HepG2 (cell line): Measurements from ENCODE around the gene LEPROT. TPM values are rescaled to one million over a fixed set of nuclear protein-coding genes. Genes with fewer than 3 reads are reported as not detected.

Experiments used
- FLYWCH1 ChIP-seq: sonication (generic); formaldehyde crosslinking; IDR thresholded peaks from 2 replicates; pipeline ENCODE4 v1.8.1; 2023; ENCODE audit warnings: mild to moderate bottlenecking, missing genetic modification reagents
- FOXA1 ChIP-seq, 2 experiments: fragments of 450-650 bp in 1 of 2; sonication (generic) in 1 of 2; formaldehyde crosslinking in 1 of 2; IDR thresholded peaks; 2 replicates each; pipeline versions ENCODE4 v1.4.0 to v1.6.1; 2016 to 2020; ENCODE audit warnings: missing genetic modification reagents in 1 of 2
- FOXA3 ChIP-seq: IDR thresholded peaks from 2 replicates; pipeline ENCODE4 v1.6.1; 2016; ENCODE audit warnings: missing genetic modification reagents, missing compliant biosample characterization
- HINFP ChIP-seq: sonication (generic); formaldehyde crosslinking; IDR thresholded peaks from 2 replicates; pipeline ENCODE4 v1.4.0; 2020; ENCODE audit warnings: low read depth, mild to moderate bottlenecking, missing genetic modification reagents
- IKZF5 ChIP-seq: IDR thresholded peaks from 2 replicates; pipeline ENCODE4 v1.6.1; 2018; ENCODE audit warnings: missing genetic modification reagents, mild to moderate bottlenecking, missing compliant biosample characterization
- MBD4 ChIP-seq: IDR thresholded peaks from 2 replicates; pipeline ENCODE4 v1.6.1; 2012; ENCODE audit warnings: low read length, inconsistent platforms, borderline replicate concordance
- NFKB2 ChIP-seq: sonication (generic); formaldehyde crosslinking; IDR thresholded peaks from 2 replicates; pipeline ENCODE4 v1.4.0; 2020; ENCODE audit warnings: missing genetic modification reagents, borderline replicate concordance
- ONECUT2 ChIP-seq: sonication (generic); formaldehyde crosslinking; IDR thresholded peaks from 2 replicates; pipeline ENCODE4 v1.4.0; 2020; ENCODE audit warnings: missing genetic modification reagents
- PLSCR1 ChIP-seq: sonication (generic); formaldehyde crosslinking; IDR thresholded peaks from 2 replicates; pipeline ENCODE4 v1.5.0; 2020; ENCODE audit warnings: missing genetic modification reagents, mild to moderate bottlenecking, borderline replicate concordance
- POGZ ChIP-seq: sonication (generic); formaldehyde crosslinking; IDR thresholded peaks from 2 replicates; pipeline ENCODE4 v1.4.0; 2020; ENCODE audit warnings: mild to moderate bottlenecking, missing genetic modification reagents
- RFX1 ChIP-seq: fragments of 450-650 bp; IDR thresholded peaks from 2 replicates; pipeline ENCODE4 v1.6.1; 2017
- SIX4 ChIP-seq: sonication (generic); formaldehyde crosslinking; IDR thresholded peaks from 2 replicates; pipeline ENCODE4 v1.4.0; 2020; ENCODE audit warnings: missing genetic modification reagents
- SOX6 ChIP-seq, 2 experiments: fragments of 450-650 bp in 1 of 2; sonication (generic) in 1 of 2; formaldehyde crosslinking in 1 of 2; IDR thresholded peaks; 2 replicates each; pipeline versions ENCODE4 v1.4.0 to v1.6.1; 2017 to 2020; ENCODE audit warnings: antibody characterized with exemption in 1 of 2, mild to moderate bottlenecking in 1 of 2, missing genetic modification reagents in 1 of 2
- TMF1 ChIP-seq: sonication (generic); formaldehyde crosslinking; IDR thresholded peaks from 2 replicates; pipeline ENCODE4 v1.8.1; 2022; ENCODE audit warnings: low read depth, missing genetic modification reagents
- ZBTB8A ChIP-seq: sonication (generic); formaldehyde crosslinking; IDR thresholded peaks from 2 replicates; pipeline ENCODE4 v1.4.0; 2020; ENCODE audit warnings: mild to moderate bottlenecking, low read depth, missing genetic modification reagents, borderline replicate concordance
- ZKSCAN1 ChIP-seq: fragments of 150-350 bp; IDR thresholded peaks from 2 replicates; pipeline ENCODE4 v1.6.1; 2014; ENCODE audit warnings: low read length
- ZNF124 ChIP-seq: sonication (generic); formaldehyde crosslinking; IDR thresholded peaks from 2 replicates; pipeline ENCODE4 v1.4.0; 2020; ENCODE audit warnings: missing genetic modification reagents
- ZNF143 ChIP-seq: sonication (generic); formaldehyde crosslinking; IDR thresholded peaks from 2 replicates; pipeline ENCODE4 v1.4.0; 2020; ENCODE audit warnings: missing genetic modification reagents
- ZNF549 ChIP-seq: sonication (generic); formaldehyde crosslinking; IDR thresholded peaks from 2 replicates; pipeline ENCODE4 v1.5.0; 2020; ENCODE audit warnings: missing genetic modification reagents
- ZNF564 ChIP-seq: sonication (generic); formaldehyde crosslinking; IDR thresholded peaks from 2 replicates; pipeline ENCODE4 v1.8.1; 2023; ENCODE audit warnings: mild to moderate bottlenecking, missing genetic modification reagents
- polyA plus RNA-seq, 8 experiments: library from polyadenylated mRNA; depleted of rRNA in 3 of 8; stranded (reverse) in 7 of 8; unstranded in 1 of 8; fragments of >200 nt; fragmentation: Illumina TruSeq in 4 of 8; extraction: Trizol in 4 of 8; gene quantifications; 2 replicates each; pipeline versions ENCODE4 v1.2.1 to v1.2.3, GENCODE V29; 2011 to 2016; ENCODE audit warnings: low read depth in 4 of 8, missing spikeins in 1 of 8, mixed read lengths in 1 of 8; ENCODE audit not compliant: insufficient read depth in 1 of 8
- total RNA-seq, 5 experiments: library from RNA; depleted of rRNA; stranded (reverse); fragments of >200 nt; fragmentation: Illumina TruSeq; extraction: Trizol; gene quantifications; 2 replicates each; pipeline ENCODE4 v1.2.3, GENCODE V29; 2016; ENCODE audit warnings: low read depth in 1 of 5
- TF ChIP-seq, protein P1 (sequence below): IDR thresholded peaks from 2 replicates; pipeline ENCODE4 v1.6.1; 2016; ENCODE audit warnings: low read depth
- TF ChIP-seq, protein P2 (sequence below): sonication (generic); formaldehyde crosslinking; IDR thresholded peaks from 2 replicates; pipeline ENCODE4 v1.8.0; 2022; ENCODE audit warnings: missing genetic modification reagents, low read depth, mild to moderate bottlenecking, borderline replicate concordance
- TF ChIP-seq, protein P3 (sequence below): sonication (generic); formaldehyde crosslinking; IDR thresholded peaks from 2 replicates; pipeline ENCODE4 v1.8.0; 2022; ENCODE audit warnings: mild to moderate bottlenecking, missing genetic modification reagents

The LEPROT gene
- total and polyA plus RNA-seq, 2 of the 13 experiments (the other 11 are each of a cell fraction or from before 2014, with no cell fraction given), result 36.8 to 51.4 TPM

DNA sequence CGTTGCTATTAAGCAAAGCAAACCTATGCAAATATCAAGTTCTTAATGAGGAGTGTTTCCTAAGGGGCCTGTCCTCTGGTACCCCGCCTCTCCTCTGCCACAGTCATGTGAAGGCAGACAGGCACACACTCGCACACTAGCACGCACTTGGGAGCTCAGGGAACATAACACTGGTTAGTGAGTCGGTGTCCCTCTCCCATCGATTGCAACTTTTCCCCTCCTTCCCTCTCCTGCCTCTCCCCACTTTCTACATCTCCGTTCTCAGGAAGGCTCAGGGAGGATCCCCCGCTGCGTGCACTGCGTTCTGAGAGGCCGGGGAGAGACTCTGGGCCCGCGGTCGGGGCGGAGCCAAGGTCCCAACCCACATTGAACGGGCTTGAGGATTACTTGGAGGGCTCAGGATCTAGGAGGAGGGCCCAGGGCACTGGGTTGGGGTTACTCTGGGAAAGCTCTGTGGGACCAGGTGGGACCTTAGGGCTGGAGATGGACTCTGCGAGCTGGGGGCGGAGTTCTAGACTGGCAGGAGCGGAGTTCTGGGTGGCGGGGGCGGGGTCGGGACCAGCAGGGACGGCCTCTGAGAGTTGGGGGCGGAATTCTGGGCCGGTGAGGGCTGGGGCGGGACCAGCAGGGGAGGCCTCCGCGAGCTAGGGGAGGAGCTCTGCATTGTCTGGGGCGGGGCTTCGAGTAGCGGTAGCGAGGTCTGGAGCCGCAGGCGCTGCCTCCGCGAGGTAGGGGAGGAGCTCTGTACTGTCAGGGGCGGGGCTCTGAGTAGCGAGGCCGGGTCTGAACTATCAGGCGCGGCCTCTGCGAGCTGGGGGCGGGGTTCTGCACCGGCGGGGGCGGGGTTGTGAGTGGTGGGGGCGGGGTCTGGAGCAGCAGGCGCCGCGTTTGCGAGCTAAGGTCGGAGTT lies 533 bp upstream of the LEPROT start (continued):
- 0 out of 2 replicates have a peak, but pooled peaks have one; percentile 24 for TF ChIP-seq HINFP (CRISPR knock-in tag)
- no peak for TF ChIP-seq ZNF124
- TF ChIP-seq ZKSCAN1, result no peak
- TF ChIP-seq, protein P1, sequence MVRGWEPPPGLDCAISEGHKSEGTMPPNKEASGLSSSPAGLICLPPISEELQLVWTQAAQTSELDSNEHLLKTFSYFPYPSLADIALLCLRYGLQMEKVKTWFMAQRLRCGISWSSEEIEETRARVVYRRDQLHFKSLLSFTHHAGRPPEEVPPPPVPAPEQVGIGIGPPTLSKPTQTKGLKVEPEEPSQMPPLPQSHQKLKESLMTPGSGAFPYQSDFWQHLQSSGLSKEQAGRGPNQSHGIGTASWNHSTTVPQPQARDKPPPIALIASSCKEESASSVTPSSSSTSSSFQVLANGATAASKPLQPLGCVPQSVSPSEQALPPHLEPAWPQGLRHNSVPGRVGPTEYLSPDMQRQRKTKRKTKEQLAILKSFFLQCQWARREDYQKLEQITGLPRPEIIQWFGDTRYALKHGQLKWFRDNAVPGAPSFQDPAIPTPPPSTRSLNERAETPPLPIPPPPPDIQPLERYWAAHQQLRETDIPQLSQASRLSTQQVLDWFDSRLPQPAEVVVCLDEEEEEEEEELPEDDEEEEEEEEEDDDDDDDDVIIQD (CRISPR knock-in tag), result no peak
- TF ChIP-seq POGZ (CRISPR knock-in tag), result no peak
- no peak for TF ChIP-seq ZNF564 (CRISPR knock-in tag)
- no peak for TF ChIP-seq MBD4
- no peak for TF ChIP-seq PLSCR1 (CRISPR knock-in tag)
- TF ChIP-seq, protein P2, sequence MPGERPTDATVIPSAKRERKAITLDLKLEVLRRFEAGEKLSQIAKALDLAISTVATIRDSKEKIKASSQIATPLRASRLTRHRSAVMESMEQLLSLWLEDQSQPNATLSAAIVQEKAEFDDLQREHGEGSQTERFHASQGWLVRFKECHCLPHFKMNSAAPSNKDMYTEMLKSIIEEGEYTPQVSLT, result no peak
- TF ChIP-seq FLYWCH1 (CRISPR knock-in tag), result no peak
- TF ChIP-seq ZBTB8A (CRISPR knock-in tag), result no peak
- TF ChIP-seq SIX4 (CRISPR knock-in tag), result no peak
- TF ChIP-seq FOXA3, result no peak
- no peak for TF ChIP-seq ZNF549
- TF ChIP-seq ONECUT2, result no peak
- TF ChIP-seq SOX6 (IDR thresholded peaks at IDR 0.05), result no peak
- no peak for TF ChIP-seq SOX6 (CRISPR knock-in tag; IDR thresholded peaks at IDR 0.05)
- no peak for TF ChIP-seq ZNF143 (CRISPR knock-in tag)
- TF ChIP-seq NFKB2 (CRISPR knock-in tag), result peak; percentile 61; the same call in 1 of the 2 replicates
- no peak for TF ChIP-seq TMF1
- TF ChIP-seq, protein P3, sequence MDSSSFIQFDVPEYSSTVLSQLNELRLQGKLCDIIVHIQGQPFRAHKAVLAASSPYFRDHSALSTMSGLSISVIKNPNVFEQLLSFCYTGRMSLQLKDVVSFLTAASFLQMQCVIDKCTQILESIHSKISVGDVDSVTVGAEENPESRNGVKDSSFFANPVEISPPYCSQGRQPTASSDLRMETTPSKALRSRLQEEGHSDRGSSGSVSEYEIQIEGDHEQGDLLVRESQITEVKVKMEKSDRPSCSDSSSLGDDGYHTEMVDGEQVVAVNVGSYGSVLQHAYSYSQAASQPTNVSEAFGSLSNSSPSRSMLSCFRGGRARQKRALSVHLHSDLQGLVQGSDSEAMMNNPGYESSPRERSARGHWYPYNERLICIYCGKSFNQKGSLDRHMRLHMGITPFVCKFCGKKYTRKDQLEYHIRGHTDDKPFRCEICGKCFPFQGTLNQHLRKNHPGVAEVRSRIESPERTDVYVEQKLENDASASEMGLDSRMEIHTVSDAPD (CRISPR knock-in tag), result no peak
- TF ChIP-seq IKZF5, result peak; percentile 24; the same call in 1 of the 2 replicates
- TF ChIP-seq RFX1, result no peak
- no peak for TF ChIP-seq FOXA1 (IDR thresholded peaks at IDR 0.05)
- no peak for TF ChIP-seq FOXA1 (CRISPR knock-in tag; IDR thresholded peaks at IDR 0.05)
